Measurements from ENCODE around the gene STARD7.
"Not testable (repeated sequence)": the region's sequence is repeated elsewhere in the genome, so short reads cannot be mapped to it uniquely, and the experiment has no call there.

Gene STARD7, protein sequence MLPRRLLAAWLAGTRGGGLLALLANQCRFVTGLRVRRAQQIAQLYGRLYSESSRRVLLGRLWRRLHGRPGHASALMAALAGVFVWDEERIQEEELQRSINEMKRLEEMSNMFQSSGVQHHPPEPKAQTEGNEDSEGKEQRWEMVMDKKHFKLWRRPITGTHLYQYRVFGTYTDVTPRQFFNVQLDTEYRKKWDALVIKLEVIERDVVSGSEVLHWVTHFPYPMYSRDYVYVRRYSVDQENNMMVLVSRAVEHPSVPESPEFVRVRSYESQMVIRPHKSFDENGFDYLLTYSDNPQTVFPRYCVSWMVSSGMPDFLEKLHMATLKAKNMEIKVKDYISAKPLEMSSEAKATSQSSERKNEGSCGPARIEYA

DNA sequence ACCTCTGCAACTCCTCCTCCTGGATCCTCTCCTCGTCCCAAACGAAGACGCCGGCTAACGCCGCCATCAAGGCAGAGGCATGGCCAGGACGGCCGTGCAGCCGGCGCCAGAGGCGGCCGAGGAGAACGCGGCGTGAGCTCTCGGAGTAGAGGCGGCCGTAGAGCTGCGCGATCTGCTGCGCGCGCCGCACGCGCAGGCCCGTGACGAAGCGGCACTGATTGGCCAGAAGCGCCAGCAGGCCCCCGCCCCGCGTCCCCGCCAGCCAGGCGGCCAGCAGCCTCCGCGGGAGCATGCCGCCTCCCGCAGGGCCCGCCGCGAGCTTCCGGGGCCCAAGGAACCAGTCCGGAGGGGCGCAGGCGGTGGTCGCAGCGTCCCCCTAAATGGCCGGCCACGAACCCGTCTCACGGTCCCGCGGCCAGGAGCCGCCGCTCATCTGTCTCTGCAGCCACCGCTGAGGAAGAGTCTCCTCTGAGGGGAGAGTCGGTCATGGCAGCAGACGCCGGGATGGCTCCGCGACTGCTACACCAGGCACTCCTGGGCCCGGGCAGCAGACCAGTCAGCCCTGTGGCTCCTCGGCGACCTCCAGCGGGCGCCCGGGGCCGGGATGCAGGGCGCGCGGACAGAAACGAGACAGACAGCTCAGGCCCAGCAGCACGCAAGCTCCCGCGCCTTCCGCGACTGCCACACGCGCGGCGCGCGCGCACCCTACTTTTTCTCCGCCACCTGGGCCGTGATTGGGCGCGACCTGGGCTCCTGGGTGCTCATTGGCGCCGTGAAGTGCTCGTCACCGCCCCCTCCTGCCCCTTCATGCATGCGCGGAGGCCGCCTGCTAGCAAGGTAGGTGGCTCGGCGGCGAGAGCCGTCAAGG lies at the start of gene STARD7:
TSS of gene STARD7 (minus strand) at position 685 of the 868 bp plus-strand sequence. CDS start at position 292, 393 bp downstream.
- DNase-seq (ENCODE audit: low read depth), result peak; percentile 82

DNA sequence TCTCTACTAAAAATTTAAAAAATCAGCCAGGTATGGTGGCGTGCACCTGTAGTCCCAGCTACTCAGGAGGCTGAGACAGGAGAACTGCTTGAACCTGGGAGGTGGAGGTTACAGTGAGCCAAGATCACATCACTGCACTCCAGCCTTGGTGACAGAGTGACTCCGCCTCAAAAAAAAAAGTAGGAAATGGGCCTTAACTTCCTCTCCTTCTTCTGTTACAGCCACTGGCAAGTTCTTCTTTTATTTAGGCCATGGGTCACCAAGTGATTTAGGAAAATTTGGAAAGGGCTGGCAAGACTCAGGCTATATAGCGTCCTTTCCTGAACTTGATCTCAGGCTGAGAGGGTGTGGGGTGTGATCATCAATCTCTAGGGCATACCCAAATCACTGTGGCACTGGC lies 49.1 kb upstream of the STARD7 start:
- not testable (repeated sequence) for DNase-seq (ENCODE audit: low read depth)

DNA sequence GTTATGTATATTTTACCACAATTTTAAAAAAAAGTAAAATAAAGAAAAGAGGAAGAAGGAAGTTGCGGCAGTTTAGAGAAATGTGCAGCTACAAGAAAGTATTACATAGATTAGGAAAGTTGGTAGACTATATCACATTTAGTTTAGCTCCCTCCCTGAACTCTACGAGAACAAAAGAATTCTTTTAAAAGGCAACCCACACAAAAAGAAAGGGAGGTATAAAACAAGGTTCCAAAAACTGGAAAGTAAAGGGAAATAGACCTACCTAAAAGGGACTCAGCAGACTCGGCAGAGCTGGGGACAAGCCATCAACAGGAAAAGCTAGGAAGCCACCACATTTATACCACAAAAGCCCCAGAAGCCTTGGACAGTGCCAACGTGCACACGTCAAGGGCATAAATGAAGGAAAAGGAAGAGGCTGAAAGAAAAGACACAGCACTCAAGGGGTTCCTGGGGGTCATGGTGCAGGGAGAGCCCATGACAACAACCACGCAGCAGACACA lies 48.0 kb upstream of the STARD7 start:
- DNase-seq (ENCODE audit: low read depth), result no peak

DNA sequence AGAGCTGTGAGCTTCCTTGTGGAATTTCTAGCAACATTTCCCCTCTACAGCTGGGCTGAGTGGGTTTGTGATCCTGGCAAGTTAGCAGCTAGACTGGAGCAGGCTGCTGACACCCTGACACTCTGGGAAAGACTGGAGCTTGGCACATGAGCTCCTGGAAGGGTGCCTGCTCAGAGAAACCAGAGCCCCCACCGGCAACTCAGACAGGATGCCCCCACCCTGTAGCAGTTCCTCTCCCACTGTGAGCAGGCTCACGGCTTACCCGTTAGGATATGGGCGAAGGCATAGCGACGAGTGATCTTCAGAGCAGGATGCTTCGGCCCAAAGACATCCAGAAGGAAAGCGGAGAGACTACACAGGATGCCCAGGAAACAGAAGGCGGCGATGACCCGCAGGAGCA lies 45.9 kb upstream of the STARD7 start:
- DNase-seq (ENCODE audit: low read depth), result no peak

DNA sequence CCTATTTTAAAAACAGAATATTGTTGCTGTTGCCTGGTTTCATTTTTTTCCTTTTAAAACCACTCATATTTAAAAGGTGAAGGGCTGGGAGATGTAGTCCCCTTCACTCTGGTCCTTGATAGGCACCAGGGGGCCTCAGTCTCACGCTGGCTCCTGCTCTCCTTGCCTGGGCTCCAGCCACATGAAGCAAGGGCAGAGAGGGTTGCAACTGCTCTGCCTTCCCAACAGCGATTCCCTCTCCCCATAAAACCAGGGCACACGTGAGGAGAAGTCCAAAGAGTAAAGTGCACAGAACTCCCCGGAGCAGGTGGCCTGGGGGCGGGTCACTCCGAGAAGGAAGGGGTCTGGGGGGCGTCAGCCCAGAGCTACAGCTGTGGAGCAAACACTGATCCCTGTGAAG lies 44.4 kb upstream of the STARD7 start:
- no peak for DNase-seq (ENCODE audit: low read depth)

DNA sequence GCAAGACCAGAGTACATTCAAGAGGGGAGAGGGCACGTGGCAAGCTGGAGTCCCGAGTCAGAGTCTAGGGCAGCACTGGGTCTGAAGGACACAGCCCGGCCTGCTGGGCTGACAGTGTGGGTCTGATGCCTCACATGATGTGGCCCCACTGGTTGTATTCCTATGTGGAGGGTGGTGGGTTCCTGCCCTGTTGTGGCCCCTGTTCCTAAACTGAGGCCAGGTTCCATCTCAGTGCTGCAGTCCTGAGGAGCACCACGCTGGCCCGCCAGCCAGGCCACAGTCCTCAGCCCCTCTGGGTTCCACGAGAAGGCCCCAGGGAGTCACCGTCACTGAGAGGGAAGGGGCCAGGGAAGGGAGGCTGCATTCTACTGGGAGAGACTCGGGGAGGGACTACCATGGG lies 43.9 kb upstream of the STARD7 start:
- no peak for DNase-seq (ENCODE audit: low read depth)

DNA sequence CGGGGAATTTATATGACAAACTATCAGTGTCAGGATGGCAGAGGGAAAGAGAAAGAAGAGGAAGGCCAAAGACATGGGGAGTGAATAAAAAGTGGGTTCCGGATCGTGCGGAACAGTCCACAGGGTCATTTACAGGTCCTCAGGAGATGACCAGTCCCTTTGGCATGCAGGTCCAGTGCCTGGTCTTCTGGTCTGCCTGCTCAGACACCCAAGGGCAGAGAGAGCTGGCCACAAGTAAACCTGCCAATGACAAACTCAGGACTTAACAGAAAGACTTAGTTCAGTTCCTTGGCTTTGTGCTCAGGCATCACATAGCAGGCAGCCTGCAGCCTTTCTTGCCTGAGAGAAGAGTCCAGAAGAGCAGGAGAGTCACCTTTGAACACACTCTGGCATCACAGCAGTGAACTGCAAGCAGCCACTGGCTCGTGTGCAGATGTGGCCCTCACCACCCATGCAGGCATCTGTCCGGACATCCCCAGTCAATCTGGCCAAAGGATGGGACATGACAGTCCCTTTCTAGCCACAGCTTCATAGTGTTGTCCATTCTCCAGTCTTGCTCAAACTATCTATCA lies 43.2 kb upstream of the STARD7 start:
- DNase-seq (ENCODE audit: low read depth), result peak; percentile 94

DNA sequence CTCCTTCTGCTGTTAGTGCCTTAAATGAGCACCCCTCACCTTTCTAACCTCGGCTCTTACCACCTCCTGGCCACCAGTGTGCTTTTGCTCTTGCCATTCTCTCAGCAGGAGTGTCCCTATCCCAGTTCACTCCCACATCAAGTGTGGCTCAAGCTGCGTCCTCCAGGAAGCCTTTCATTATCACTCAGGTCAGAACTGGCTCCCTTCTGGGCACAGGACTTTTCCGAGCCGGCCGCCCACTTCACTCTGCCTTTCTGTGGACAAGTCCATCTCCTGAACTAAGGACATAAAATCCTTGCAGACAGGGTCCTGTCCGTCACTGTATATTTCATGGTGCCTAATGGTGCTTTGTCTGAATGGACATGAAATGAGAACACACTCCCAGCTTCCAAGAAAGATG lies 41.6 kb upstream of the STARD7 start:
- no peak for DNase-seq (ENCODE audit: low read depth)

DNA sequence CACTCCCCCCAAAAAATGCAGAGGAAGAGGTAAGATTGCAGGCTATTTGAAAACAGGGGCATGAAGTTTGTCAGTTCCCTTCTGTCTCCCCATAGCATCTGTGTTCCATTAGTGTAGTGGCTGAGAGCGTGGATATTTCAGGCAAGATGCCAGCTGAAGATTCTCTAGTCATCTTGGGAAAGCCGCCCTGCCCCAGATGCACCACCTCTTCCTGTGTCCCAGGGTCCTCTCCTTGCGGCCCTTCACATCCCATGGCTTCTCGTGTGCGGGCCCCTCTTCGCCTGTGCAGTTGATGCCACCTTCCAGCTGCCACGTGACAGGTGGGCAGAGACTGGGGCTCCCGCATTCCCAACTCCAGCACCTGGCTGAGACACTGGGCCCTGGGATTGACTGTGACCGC lies 41.0 kb upstream of the STARD7 start:
- DNase-seq (ENCODE audit: low read depth), result peak; percentile 72

DNA sequence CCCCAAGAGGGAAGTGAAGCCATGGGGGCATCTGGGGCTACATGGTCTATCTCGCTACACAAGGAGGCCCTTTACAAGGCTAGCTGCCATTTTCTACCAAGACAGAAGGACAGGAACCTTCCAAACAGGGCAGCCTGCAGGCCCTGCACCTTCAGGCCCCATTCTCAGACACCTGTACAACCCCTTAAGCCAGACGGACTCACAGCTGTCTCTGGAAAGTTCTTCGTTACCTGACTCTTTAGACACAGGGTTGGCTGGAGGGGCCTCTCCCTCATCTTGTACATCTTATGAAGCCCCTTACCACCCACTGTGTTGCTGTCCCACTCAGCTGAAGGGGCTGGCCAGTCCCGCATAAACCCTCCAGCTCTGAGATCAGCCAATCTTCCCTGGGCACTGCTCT lies 40.0 kb upstream of the STARD7 start:
- DNase-seq (ENCODE audit: low read depth), result no peak

DNA sequence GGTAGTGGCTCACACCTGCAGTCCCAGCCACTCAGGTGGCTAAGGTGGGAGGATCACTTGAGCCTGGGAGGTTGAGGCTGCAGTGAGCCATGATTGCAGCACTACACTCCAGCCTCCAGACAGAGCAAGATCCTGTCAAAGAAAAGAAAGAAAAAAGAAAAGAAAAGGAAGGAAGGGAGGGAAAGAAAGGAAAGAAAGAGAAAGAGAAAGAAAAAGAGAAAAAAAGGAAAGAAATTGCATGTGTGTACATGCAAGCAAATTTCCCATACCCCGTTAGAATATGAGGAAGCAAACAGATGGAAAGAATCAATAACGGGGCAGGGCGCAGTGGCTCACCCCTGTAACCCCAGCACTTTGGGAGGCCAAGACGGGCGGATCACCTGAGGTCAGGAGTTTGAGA lies 39.3 kb upstream of the STARD7 start:
- DNase-seq (ENCODE audit: low read depth), result no peak

DNA sequence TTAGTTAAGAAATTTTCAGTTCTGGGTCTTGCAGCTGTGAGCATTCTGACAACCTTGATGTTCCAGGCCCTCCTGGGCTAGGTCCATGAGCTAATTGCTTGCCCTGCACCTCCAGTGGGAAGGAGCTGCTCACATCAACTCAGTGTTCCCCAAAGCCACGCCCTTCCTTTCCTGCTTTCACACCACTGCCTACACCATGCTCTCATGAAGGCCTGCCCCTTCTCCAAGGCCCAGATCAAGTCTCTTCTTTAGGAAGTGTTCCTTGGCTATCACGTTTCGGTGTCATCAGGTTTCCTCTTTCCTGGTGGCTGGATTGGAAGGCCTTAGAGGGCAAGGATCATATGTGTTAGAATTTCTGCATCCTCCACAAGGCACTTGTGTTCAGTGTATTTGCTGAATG lies 38.4 kb upstream of the STARD7 start:
- no peak for DNase-seq (ENCODE audit: low read depth)

DNA sequence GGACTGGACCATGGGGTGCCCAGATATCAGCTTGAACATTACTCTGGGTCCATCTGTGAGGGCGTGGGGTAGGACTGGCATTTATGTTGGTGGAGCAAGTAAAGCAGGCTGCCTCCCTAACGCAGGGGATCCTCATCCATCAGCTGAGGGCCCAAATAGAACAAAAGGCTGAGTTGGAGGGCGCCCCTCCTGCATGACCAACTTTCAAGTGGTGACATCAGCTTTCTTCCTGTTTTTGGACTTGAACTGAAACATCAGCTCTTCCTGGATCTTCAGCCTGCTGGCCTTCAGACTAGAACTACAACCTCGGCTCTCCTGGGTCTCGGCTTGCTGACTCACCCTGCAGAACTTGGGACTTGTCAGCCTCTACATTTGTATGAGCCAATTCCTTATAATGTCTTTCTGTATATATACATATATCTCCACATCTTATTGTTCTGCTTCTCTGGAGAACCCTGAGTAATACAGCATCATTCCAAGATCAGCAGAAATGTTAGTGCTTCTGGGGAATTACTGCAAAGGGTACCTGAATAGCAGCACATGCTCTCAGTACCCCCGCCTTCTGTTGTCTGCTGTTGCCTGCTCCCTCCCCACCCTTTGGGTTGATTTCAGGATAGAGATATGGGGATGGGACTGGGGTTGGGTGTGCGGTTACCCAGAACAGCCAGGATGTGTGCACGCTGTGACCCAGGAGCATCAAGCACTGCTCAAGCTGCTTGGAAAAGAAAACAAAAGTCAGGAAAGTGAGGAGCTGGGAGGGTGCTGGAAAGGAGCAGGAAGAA lies 37.2 kb upstream of the STARD7 start:
- no peak for DNase-seq (ENCODE audit: low read depth)

DNA sequence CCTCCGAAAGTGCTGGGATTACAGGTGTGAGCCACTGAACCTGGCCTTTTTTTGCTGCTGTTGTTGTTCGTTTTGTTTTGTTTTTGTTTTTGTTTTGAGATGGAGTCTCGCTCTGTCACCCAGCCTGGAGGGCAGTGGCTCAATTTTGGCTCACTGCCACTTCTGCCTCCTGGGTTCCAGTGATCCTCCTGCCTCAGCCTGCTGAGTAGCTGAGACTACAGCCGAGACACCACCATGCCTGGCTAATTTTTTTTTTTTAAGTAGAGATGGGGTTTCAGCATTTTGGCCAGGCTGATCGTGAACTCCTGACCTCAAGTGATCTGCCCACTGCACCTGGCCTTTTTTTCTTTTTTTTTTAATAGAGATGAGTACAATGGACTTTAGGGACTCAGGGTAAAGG lies 35.2 kb upstream of the STARD7 start:
- DNase-seq (ENCODE audit: low read depth), result no peak

DNA sequence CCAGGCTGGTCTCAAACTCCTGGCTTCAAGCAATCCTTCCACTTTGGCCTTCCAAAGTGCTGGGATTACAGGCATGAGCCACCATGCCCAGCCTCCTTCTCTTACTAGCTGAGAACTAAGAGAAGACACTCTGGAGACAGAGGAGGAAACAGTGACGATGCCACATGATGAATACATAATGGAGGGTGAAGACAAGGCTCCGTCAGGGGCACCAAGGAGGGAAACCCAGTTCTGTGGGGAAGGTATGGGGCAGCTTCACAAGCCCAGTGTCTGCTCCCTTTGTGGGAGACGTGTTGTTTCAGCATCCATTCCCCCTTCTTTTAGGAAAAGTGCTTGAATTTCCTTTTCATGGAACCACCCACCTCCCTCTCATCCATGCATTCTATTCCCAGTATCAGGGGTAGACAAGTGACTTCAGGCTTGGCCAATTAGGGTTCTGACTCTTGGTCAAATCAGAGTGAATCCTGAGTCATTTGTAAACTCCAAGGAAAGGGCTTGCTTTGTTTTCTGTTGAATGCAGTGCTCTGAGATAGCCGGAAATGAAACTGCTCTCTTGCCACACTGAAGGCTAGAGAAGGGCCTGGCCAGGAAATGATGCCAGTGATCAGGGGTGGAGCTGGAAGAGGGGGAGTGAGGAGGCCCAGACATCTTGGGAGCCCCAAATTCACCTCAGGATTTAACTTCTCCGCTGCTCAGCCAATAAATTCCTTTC lies 33.4 kb upstream of the STARD7 start:
- DNase-seq (ENCODE audit: low read depth), result peak; percentile 64

DNA sequence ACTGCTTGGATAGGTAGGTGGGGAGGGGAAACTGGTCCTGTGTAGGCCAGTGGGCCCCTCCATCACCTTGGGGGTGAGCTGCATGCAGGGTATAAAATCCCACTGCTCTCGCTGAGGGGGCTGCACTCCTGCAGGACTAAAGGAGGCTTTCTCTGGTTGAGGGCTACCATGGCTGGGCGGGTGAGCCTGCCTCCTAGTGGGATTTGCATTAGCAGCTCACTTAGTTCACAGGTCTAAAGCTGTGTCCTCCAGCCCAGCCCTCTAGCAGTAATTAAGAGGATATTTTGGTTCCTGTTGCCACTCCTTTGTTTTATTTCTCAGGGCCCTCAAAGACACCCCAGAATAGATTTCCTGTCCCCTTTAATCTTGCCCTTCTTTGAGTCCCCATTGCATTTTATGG lies 32.6 kb upstream of the STARD7 start:
- DNase-seq (ENCODE audit: low read depth), result no peak

DNA sequence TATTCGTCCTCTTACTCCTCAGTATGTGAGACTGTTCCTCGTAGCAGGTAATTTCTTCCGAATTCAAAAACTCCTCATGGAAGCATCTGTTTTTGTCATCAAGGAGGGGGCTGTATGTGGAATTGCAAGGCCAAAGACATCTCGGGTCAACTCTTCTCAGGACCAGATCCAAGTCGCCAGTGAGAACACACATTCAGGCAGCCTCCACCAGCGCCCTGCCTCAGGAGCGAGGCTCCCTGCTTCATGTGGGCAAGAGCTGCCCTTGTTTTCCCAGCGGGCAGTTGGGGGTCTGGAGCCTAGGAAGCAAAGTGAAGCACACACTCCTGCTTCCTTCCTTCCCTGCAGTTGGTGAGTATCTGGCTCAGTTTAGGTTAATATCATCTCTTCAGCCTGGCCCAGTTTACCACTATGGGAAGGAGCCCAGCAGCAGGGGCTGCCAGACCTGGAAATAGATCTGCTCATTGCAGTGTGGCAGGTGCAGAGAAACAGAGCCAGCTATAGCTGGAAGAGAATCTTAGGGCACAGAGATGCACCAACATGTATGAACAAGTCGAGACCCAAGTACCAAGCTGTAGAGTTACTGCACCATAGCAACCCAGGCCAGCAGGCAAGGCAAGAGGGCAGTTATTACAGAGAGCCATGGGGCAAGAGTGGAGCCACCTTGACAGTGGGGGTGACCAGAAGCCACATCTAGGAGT lies 31.9 kb upstream of the STARD7 start:
- DNase-seq (ENCODE audit: low read depth), result no peak

DNA sequence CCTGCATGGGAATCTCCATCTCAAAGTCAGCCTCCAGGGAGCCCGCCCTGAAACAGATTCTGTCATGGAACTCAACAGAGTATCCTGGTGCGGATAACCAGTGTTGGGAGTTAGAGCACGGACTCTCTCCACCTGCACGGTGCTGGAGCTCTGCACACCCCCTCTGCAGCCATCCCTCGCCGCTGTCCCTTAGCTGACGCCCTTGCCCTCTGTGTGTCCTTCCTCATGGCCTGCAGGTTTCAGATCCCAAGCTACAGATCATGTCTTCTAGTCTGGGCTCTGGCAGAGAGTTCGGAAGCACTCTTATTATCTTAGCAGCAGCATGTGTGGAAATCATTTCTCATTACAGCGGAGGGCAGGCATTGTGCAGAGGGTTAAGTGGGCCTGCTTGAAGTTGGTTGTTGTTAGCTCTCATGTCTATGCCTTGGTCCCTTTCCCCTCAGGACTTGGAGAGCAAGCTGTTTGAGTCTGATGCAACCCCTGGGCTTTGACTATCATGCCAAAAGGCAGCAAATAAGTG lies 31.2 kb upstream of the STARD7 start:
- no peak for DNase-seq (ENCODE audit: low read depth)

DNA sequence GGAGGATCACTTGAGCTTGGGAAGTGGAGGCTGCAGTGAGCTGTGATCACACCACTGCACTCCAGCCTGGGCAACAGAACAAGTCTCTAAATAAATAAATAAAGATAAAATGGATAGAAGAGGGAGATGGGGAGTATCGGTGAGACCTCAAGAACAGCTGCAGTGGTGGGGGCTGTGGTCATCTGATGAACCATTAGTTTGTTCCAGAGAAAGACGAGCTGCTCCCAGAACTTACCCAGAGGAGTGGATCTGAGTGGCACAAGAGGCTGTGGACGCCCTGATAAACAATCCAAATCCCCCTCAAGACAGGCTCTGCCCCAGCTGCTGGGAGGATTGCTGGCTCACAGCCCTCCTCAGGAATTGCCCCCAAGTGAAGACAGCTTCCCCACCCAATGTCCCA lies 30.5 kb upstream of the STARD7 start:
- no peak for DNase-seq (ENCODE audit: low read depth)

DNA sequence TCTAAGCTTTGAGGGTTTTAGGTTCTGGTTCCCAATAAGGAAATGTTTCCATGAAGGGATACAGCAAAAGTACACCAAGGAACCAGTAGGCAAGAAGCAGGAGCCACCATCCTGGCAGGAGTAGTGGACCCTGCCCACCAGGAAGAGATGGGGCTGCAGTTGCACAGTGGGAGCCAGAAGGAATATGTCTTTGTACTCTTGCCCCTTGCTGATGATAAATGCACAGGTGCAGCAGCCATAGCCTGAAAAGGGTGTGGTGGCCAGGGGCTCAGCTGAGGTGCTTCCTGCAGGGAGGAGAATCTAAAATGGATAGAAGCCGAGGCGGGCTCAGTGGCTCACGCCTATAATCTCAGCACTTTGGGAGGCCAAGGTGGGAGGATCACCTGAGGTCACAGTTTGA lies 29.6 kb upstream of the STARD7 start:
- DNase-seq (ENCODE audit: low read depth), result no peak

DNA sequence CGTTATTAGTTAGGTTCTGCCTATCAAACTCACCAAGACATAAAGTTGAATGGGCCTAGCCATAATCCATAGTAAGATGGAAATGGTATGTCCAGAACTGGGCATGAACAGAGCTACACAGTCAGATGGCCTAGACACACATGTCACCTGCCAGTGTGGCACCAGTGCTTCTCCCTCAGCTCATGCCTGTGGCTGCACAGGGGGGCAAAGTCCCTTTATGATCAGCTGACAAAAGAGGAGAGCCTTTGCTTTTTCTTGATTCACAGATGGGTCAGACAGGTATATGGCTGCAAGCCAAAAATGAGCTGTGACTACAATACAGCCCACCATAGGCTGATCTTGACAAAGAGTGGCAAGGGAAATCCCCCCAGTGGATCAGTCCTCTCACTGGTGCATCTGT lies 28.3 kb upstream of the STARD7 start:
- DNase-seq (ENCODE audit: low read depth), result no peak
